ENCODE data around the gene TRPM3.

TRPM3 gene

GRCh38 chr9:70813141-70813540, 308.3 kb downstream of the TRPM3 start:
- no peak for ATAC-seq
- TF ChIP-seq RARB (CRISPR knock-in tag; IDR thresholded peaks at IDR 0.05), result no peak
- TF ChIP-seq GLIS3 (CRISPR knock-in tag; IDR thresholded peaks at IDR 0.05), result no peak
- no peak for TF ChIP-seq BACH2 (CRISPR knock-in tag; IDR thresholded peaks at IDR 0.05; ENCODE audit: borderline replicate concordance)

GRCh38 chr9:70811638-70812037, 309.8 kb downstream of the TRPM3 start:
- TF ChIP-seq ZC3H10 (CRISPR knock-in tag; IDR thresholded peaks at IDR 0.05) (no peak), CREB5 (CRISPR knock-in tag; IDR thresholded peaks at IDR 0.05; ENCODE audit: low read depth) (no peak), ZNF8 (CRISPR knock-in tag; IDR thresholded peaks at IDR 0.05) (no peak), ESRRG (CRISPR knock-in tag; IDR thresholded peaks at IDR 0.05) (no peak)
- no peak for ATAC-seq

GRCh38 chr9:70806875-70807274, 314.5 kb downstream of the TRPM3 start:
- TF ChIP-seq BACH2 (CRISPR knock-in tag; IDR thresholded peaks at IDR 0.05; ENCODE audit: borderline replicate concordance) (no peak), PPARA (CRISPR knock-in tag; IDR thresholded peaks at IDR 0.05; ENCODE audit: borderline replicate concordance) (no peak)
- no peak for ATAC-seq

DNA sequence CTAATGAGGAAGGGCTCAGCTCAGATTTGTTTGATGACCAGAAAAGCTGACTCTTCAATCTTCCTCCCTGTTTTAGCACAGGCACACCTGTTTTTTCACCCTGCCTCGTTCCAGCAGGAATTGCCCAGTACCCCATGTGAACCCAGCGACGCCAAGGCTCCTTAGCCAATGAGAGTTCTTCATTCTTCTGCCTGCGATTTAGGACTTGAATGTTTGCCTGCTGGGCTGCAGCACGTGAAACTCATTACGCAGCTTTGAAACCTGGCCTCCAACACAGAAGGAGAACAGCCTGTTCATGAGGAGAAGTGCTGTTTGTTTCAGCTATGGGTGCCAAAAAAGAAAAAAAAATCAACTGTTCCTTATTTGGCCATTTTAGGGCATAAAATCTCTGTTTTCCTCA, 315.5 kb downstream of the TRPM3 start:
- no peak for TF ChIP-seq ZNF8 (CRISPR knock-in tag; IDR thresholded peaks at IDR 0.05)
- TF ChIP-seq, protein P1, sequence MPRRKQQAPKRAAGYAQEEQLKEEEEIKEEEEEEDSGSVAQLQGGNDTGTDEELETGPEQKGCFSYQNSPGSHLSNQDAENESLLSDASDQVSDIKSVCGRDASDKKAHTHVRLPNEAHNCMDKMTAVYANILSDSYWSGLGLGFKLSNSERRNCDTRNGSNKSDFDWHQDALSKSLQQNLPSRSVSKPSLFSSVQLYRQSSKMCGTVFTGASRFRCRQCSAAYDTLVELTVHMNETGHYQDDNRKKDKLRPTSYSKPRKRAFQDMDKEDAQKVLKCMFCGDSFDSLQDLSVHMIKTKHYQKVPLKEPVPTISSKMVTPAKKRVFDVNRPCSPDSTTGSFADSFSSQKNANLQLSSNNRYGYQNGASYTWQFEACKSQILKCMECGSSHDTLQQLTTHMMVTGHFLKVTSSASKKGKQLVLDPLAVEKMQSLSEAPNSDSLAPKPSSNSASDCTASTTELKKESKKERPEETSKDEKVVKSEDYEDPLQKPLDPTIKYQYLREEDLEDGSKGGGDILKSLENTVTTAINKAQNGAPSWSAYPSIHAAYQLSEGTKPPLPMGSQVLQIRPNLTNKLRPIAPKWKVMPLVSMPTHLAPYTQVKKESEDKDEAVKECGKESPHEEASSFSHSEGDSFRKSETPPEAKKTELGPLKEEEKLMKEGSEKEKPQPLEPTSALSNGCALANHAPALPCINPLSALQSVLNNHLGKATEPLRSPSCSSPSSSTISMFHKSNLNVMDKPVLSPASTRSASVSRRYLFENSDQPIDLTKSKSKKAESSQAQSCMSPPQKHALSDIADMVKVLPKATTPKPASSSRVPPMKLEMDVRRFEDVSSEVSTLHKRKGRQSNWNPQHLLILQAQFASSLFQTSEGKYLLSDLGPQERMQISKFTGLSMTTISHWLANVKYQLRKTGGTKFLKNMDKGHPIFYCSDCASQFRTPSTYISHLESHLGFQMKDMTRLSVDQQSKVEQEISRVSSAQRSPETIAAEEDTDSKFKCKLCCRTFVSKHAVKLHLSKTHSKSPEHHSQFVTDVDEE (CRISPR knock-in tag; IDR thresholded peaks at IDR 0.05), result no peak
- no peak for TF ChIP-seq OSR1 (CRISPR knock-in tag; IDR thresholded peaks at IDR 0.05)
- TF ChIP-seq GLIS3 (CRISPR knock-in tag; IDR thresholded peaks at IDR 0.05), result no peak
- TF ChIP-seq ISL1 (CRISPR knock-in tag; IDR thresholded peaks at IDR 0.05), result no peak
- no peak for TF ChIP-seq BACH2 (CRISPR knock-in tag; IDR thresholded peaks at IDR 0.05; ENCODE audit: borderline replicate concordance)
- ATAC-seq, result no peak

GRCh38 chr9:70802758-70803436, 318.5 kb downstream of the TRPM3 start:
- TF ChIP-seq PPARA (CRISPR knock-in tag; IDR thresholded peaks at IDR 0.05; ENCODE audit: borderline replicate concordance) (no peak), ZNF8 (CRISPR knock-in tag; IDR thresholded peaks at IDR 0.05) (no peak), OSR1 (CRISPR knock-in tag; IDR thresholded peaks at IDR 0.05) (no peak), ZNF565 (CRISPR knock-in tag; conservative IDR thresholded peaks at IDR 0.05; ENCODE audit: low read depth) (no peak), ZFP30 (CRISPR knock-in tag; IDR thresholded peaks at IDR 0.05) (no peak), ARNTL (CRISPR knock-in tag; IDR thresholded peaks at IDR 0.05; ENCODE audit: borderline replicate concordance, low read depth) (no peak), GLIS3 (CRISPR knock-in tag; IDR thresholded peaks at IDR 0.05) (no peak), CSRNP3 (CRISPR knock-in tag; IDR thresholded peaks at IDR 0.05) (no peak), ISL1 (CRISPR knock-in tag; IDR thresholded peaks at IDR 0.05) (no peak), CSDC2 (CRISPR knock-in tag; IDR thresholded peaks at IDR 0.05) (no peak), BACH2 (CRISPR knock-in tag; IDR thresholded peaks at IDR 0.05; ENCODE audit: borderline replicate concordance) (no peak), ZFP3 (CRISPR knock-in tag; IDR thresholded peaks at IDR 0.05) (no peak)
- TF ChIP-seq, protein P2, sequence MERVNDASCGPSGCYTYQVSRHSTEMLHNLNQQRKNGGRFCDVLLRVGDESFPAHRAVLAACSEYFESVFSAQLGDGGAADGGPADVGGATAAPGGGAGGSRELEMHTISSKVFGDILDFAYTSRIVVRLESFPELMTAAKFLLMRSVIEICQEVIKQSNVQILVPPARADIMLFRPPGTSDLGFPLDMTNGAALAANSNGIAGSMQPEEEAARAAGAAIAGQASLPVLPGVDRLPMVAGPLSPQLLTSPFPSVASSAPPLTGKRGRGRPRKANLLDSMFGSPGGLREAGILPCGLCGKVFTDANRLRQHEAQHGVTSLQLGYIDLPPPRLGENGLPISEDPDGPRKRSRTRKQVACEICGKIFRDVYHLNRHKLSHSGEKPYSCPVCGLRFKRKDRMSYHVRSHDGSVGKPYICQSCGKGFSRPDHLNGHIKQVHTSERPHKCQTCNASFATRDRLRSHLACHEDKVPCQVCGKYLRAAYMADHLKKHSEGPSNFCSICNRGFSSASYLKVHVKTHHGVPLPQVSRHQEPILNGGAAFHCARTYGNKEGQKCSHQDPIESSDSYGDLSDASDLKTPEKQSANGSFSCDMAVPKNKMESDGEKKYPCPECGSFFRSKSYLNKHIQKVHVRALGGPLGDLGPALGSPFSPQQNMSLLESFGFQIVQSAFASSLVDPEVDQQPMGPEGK (CRISPR knock-in tag; IDR thresholded peaks at IDR 0.05; ENCODE audit: borderline replicate concordance), result no peak
- no peak for ATAC-seq

Measured in SK-N-SH treated with all-trans-retinoic acid at 6 μM for 48 hours (cell line).